CD4-positive, alpha-beta memory T cell (primary cell): ENCODE data around the gene DNAH9. TPM values are rescaled to one million over a fixed set of nuclear protein-coding genes. Genes with fewer than 3 reads are reported as not detected.

Experiments used
- CTCF ChIA-PET: fragments of 350-600 bp; sonication (Branson Sonifier 250); formaldehyde crosslinking; loops from one replicate; lab custom pipeline; 2021; ENCODE audit warnings: inconsistent platforms; ENCODE audit not compliant: partially characterized antibody; lab: Charles Lee
- POLR2A ChIA-PET: fragments of 350-600 bp; sonication (Branson Sonifier 250); formaldehyde crosslinking; loops from one replicate; lab custom pipeline; 2021; ENCODE audit not compliant: partially characterized antibody; lab: Charles Lee
- DNase-seq, 5 donors: peaks; one replicate each; pipeline versions ENCODE4 v3.0.0 to v3.0.0-alpha.2; 2020 to 2022; ENCODE audit warnings: mixed read lengths in 1 of 5
- H3K27ac ChIP-seq: one replicate; pipeline ENCODE4 v1.7.0; 2013; ENCODE audit warnings: low read depth, low read length
- H3K27me3 ChIP-seq: 2 replicates; pipeline ENCODE4 v1.7.0; 2013; ENCODE audit warnings: mild to moderate bottlenecking, low read length, moderate library complexity; ENCODE audit not compliant: insufficient read depth
- H3K36me3 ChIP-seq: 2 replicates; pipeline ENCODE4 v1.7.0; 2013; ENCODE audit warnings: mild to moderate bottlenecking, low read length, moderate library complexity; ENCODE audit not compliant: insufficient read depth
- H3K4me1 ChIP-seq: 2 replicates; pipeline ENCODE4 v1.7.0; 2013; ENCODE audit warnings: mild to moderate bottlenecking, low read length, moderate library complexity; ENCODE audit not compliant: insufficient read depth
- H3K4me3 ChIP-seq, 2 donors: one replicate each; pipeline ENCODE4 v1.7.0; 2013; ENCODE audit warnings: low read length in 2 of 2, mild to moderate bottlenecking in 1 of 2
- H3K9me3 ChIP-seq, 2 donors: one replicate each; pipeline ENCODE4 v1.7.0; 2013; ENCODE audit warnings: low read length in 2 of 2, control low read depth in 1 of 2; ENCODE audit not compliant: control insufficient read depth in 1 of 2
- H3K27ac Mint-ChIP-seq, 7 donors: one replicate each; pipeline ENCODE4 v1.8.0; 2020 to 2021; ENCODE audit warnings: mixed read lengths in 7 of 7, mild to moderate bottlenecking in 6 of 7, inconsistent platforms in 3 of 7, moderate library complexity in 3 of 7
- H3K27me3 Mint-ChIP-seq, 2 donors: one replicate each; pipeline ENCODE4 v1.8.0; 2020 to 2021; ENCODE audit warnings: mixed read lengths in 2 of 2
- H3K36me3 Mint-ChIP-seq, 2 donors: one replicate each; pipeline ENCODE4 v1.8.0; 2020 to 2021; ENCODE audit warnings: mixed read lengths in 2 of 2, inconsistent platforms in 1 of 2, mild to moderate bottlenecking in 1 of 2
- H3K4me1 Mint-ChIP-seq, 4 donors: one replicate each; pipeline ENCODE4 v1.8.0; 2020 to 2021; ENCODE audit warnings: mixed read lengths in 4 of 4, mild to moderate bottlenecking in 1 of 4
- H3K4me3 Mint-ChIP-seq, 8 donors: one replicate each; pipeline ENCODE4 v1.8.0; 2020 to 2021; ENCODE audit warnings: mixed read lengths in 8 of 8, mild to moderate bottlenecking in 7 of 8, moderate library complexity in 6 of 8, inconsistent platforms in 3 of 8
- H3K9me3 Mint-ChIP-seq, 8 donors: one replicate each; pipeline ENCODE4 v1.8.0; 2020 to 2021; ENCODE audit warnings: mixed read lengths in 8 of 8, mild to moderate bottlenecking in 5 of 8, inconsistent platforms in 3 of 8, moderate library complexity in 1 of 8
- intact Hi-C: fragments of 100-400 bp; cut with micrococcal nuclease; formaldehyde crosslinking; loops from one replicate; pipeline ENCODE4 v1.15.1; 2023
- polyA plus RNA-seq, 2 donors: library from polyadenylated mRNA; unstranded; fragments of 300-500 nt; fragmentation: Illumina TruSeq; gene quantifications; one replicate each; pipeline ENCODE4 v1.2.3, GENCODE V29; 2021
- total RNA-seq, 2 experiments: library from RNA; stranded (reverse); gene quantifications; one replicate each; pipeline ENCODE4 v1.2.3, GENCODE V29; 2021

DNAH9 gene
- total and polyA plus RNA-seq, 4 experiments from 2014 or later, result not detected

- H3K27ac ChIP-seq, result no peak overlapping the region
- Mint-ChIP-seq H3K4me1 (no peaks in the 10 kb centered on the region), H3K27ac (no peak overlapping the region), H3K4me3 (no peak overlapping the region), H3K9me3 (peaks cover 0 to 8% (median 3%) of the 10 kb centered on the region in 8 donors), H3K36me3 (no peaks in the 10 kb centered on the region), H3K27me3 (peaks cover 3 to 4% of the 10 kb centered on the region in 2 donors)
- no peaks in the 10 kb centered on the region for H3K36me3 ChIP-seq
- no peaks in the 10 kb centered on the region for H3K27me3 ChIP-seq
- no peak for DNase-seq
- ChIA-PET POLR2A (no interaction called here), CTCF (no interaction called here)
- no peaks in the 10 kb centered on the region for H3K9me3 ChIP-seq
- intact Hi-C loops, result no loop called here
- no peak overlapping the region for H3K4me3 ChIP-seq
- H3K4me1 ChIP-seq, result no peaks in the 10 kb centered on the region
These were observed 257.0 kb downstream of the DNAH9 start for GRCh38 chr17:11855306-11855705.

- Histone ChIP-seq H3K4me1 (no peaks in the 10 kb centered on the region), H3K27ac (no peak overlapping the region), H3K9me3 (no peaks in the 10 kb centered on the region), H3K36me3 (no peaks in the 10 kb centered on the region), H3K27me3 (no peaks in the 10 kb centered on the region), H3K4me3 (no peak overlapping the region)
- intact Hi-C loops, result no loop called here
- Mint-ChIP-seq H3K27ac (no peak overlapping the region), H3K9me3 (peaks cover 0 to 4% (median 3%) of the 10 kb centered on the region in 8 donors), H3K27me3 (no peaks in the 10 kb centered on the region), H3K4me1 (no peaks in the 10 kb centered on the region), H3K36me3 (no peaks in the 10 kb centered on the region), H3K4me3 (no peak overlapping the region)
- CTCF ChIA-PET, result no interaction called here
- POLR2A ChIA-PET, result no interaction called here
- no peak for DNase-seq
These were observed 258.7 kb downstream of the DNAH9 start for GRCh38 chr17:11857006-11857405.

GRCh38 chr17:11869680-11870394, 271.6 kb downstream of the DNAH9 start:
- intact Hi-C loops, result no loop called here
- Histone ChIP-seq H3K9me3 (no peaks in the 10 kb centered on the region), H3K27ac (no peak overlapping the region), H3K36me3 (no peaks in the 10 kb centered on the region), H3K4me1 (no peaks in the 10 kb centered on the region), H3K4me3 (no peak overlapping the region), H3K27me3 (no peaks in the 10 kb centered on the region)
- no peaks in the 10 kb centered on the region for H3K4me1 Mint-ChIP-seq
- no peak overlapping the region for H3K27ac Mint-ChIP-seq
- ChIA-PET POLR2A (no interaction called here), CTCF (no interaction called here)
- H3K4me3 Mint-ChIP-seq, result no peak overlapping the region
- peaks cover 1 to 5% of the 10 kb centered on the region in 2 donors for H3K27me3 Mint-ChIP-seq
- peaks cover 3 to 16% (median 11%) of the 10 kb centered on the region in 8 donors for H3K9me3 Mint-ChIP-seq
- no peaks in the 10 kb centered on the region for H3K36me3 Mint-ChIP-seq
- DNase-seq, result no peak

- Mint-ChIP-seq H3K4me3 (no peak overlapping the region), H3K36me3 (no peaks in the 10 kb centered on the region), H3K9me3 (peaks cover 3 to 16% (median 11%) of the 10 kb centered on the region in 8 donors), H3K4me1 (no peaks in the 10 kb centered on the region), H3K27me3 (peaks cover 3 to 5% of the 10 kb centered on the region in 2 donors), H3K27ac (no peak overlapping the region)
- intact Hi-C loops, result no loop called here
- ChIA-PET CTCF (no interaction called here), POLR2A (no interaction called here)
- Histone ChIP-seq H3K9me3 (no peaks in the 10 kb centered on the region), H3K36me3 (no peaks in the 10 kb centered on the region), H3K4me1 (no peaks in the 10 kb centered on the region), H3K27me3 (no peaks in the 10 kb centered on the region), H3K27ac (no peak overlapping the region), H3K4me3 (no peak overlapping the region)
- no peak for DNase-seq
These were observed 273.5 kb downstream of the DNAH9 start for GRCh38 chr17:11871773-11872172.

- Mint-ChIP-seq H3K4me3 (no peak overlapping the region), H3K9me3 (peaks cover 0 to 9% (median 3%) of the 10 kb centered on the region in 8 donors), H3K27ac (no peak overlapping the region), H3K27me3 (peaks cover 2 to 3% of the 10 kb centered on the region in 2 donors), H3K4me1 (no peaks in the 10 kb centered on the region), H3K36me3 (no peaks in the 10 kb centered on the region)
- POLR2A ChIA-PET, result no interaction called here
- no peaks in the 10 kb centered on the region for H3K27me3 ChIP-seq
- H3K4me1 ChIP-seq, result no peaks in the 10 kb centered on the region
- no peak overlapping the region for H3K4me3 ChIP-seq
- no peaks in the 10 kb centered on the region for H3K36me3 ChIP-seq
- intact Hi-C loops, result no loop called here
- no peak for DNase-seq
- no peak overlapping the region for H3K27ac ChIP-seq
- CTCF ChIA-PET, result no interaction called here
- H3K9me3 ChIP-seq, result no peaks in the 10 kb centered on the region
These were observed 276.5 kb downstream of the DNAH9 start for GRCh38 chr17:11874756-11875155.

GRCh38 chr17:11880714-11881113, 282.4 kb downstream of the DNAH9 start:
- no peaks in the 10 kb centered on the region for H3K36me3 ChIP-seq
- H3K27me3 ChIP-seq, result no peaks in the 10 kb centered on the region
- ChIA-PET CTCF (no interaction called here), POLR2A (no interaction called here)
- H3K4me3 ChIP-seq, result no peak overlapping the region
- DNase-seq, result no peak
- no peak overlapping the region for H3K4me3 Mint-ChIP-seq
- no peaks in the 10 kb centered on the region for H3K9me3 ChIP-seq
- H3K9me3 Mint-ChIP-seq, result no peaks in the 10 kb centered on the region
- no peaks in the 10 kb centered on the region for H3K4me1 ChIP-seq
- no peak overlapping the region for H3K27ac ChIP-seq
- no peaks in the 10 kb centered on the region for H3K27me3 Mint-ChIP-seq
- no peaks in the 10 kb centered on the region for H3K36me3 Mint-ChIP-seq
- intact Hi-C loops, result no loop called here
- no peak overlapping the region for H3K27ac Mint-ChIP-seq
- H3K4me1 Mint-ChIP-seq, result no peaks in the 10 kb centered on the region

- no peaks in the 10 kb centered on the region for H3K27me3 ChIP-seq
- Mint-ChIP-seq H3K27me3 (no peaks in the 10 kb centered on the region), H3K36me3 (no peaks in the 10 kb centered on the region), H3K4me1 (no peaks in the 10 kb centered on the region), H3K9me3 (peaks cover 0 to 2% (median 0%) of the 10 kb centered on the region in 8 donors), H3K4me3 (no peak overlapping the region), H3K27ac (no peak overlapping the region)
- no peaks in the 10 kb centered on the region for H3K36me3 ChIP-seq
- DNase-seq, result no peak
- no peaks in the 10 kb centered on the region for H3K9me3 ChIP-seq
- no peak overlapping the region for H3K4me3 ChIP-seq
- H3K27ac ChIP-seq, result no peak overlapping the region
- H3K4me1 ChIP-seq, result no peaks in the 10 kb centered on the region
- ChIA-PET CTCF (no interaction called here), POLR2A (no interaction called here)
- intact Hi-C loops, result no loop called here
These were observed 284.4 kb downstream of the DNAH9 start for GRCh38 chr17:11882716-11883115.
